HG03045 (cell line): Measurements from ENCODE around the gene SOX18.

ENCODE experiments used
- ATAC-seq: cut with Tn5 transposase; IDR thresholded peaks from one replicate; pipeline ENCODE4 v1.9.1; 2021; ENCODE audit warnings: mild to moderate bottlenecking, moderate library complexity; ENCODE audit not compliant: unreplicated experiment

SOX18 gene

DNA sequence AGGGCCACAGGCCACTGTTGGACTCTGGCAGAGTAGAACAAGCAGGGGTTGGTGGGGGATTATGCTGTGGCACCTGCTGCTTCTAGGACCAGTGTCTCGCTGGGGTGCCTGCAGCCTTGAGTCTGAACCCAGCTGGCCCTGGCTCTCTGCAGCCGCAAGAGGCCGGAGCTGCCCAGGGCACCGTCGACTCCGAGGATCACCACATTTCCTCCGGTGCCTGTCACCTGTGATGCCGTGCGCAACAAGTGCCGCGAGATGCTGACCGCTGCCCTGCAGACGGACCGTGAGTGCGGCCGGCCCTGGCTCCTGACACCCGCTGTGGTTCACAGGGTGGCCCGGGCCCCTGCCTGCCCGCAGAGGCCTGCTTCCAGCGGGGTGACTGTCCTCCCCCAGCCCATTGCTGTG is 19.8 kb upstream of the SOX18 start:
- ATAC-seq: no peak

DNA sequence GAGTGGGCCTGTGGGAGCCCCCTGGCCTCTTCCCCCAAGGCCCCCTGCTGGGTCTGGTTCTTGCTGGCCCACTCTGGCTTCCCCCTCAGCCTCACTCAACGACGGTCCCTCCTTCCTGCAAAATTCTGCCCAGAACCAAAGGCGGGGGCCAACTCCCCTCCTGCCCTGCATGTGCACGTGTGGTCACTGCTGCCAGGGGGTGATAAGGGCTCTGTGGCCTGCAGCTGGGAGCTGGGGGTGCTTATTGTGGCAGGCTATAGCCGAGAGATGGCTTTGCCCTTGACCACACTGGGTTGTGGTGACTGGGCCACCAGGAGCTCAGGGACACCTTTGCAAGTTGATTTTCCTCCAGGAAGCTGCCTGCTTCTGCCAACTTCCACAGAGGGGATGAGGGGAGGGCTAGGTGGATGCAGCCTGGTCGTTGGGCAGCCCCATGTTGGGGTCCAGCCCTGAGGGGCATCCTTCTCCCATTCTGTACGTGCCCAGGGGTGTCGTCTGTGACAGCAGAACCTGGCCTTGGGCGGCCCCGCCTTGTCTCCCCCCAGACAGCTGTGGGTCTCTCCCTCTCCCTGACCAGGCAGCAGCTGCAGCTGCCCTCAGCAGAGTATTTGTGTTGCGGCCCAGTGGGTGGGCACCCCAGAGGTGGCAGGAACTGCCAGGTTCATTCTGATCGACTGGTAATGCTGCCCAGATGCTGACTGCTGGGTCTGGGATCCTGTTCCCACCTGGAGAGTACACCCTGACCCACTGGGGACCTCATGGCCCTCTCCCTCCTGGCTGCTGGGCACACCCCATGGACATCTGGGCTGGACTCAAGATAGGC is 19.2 kb upstream of the SOX18 start:
- ATAC-seq: no peak

DNA sequence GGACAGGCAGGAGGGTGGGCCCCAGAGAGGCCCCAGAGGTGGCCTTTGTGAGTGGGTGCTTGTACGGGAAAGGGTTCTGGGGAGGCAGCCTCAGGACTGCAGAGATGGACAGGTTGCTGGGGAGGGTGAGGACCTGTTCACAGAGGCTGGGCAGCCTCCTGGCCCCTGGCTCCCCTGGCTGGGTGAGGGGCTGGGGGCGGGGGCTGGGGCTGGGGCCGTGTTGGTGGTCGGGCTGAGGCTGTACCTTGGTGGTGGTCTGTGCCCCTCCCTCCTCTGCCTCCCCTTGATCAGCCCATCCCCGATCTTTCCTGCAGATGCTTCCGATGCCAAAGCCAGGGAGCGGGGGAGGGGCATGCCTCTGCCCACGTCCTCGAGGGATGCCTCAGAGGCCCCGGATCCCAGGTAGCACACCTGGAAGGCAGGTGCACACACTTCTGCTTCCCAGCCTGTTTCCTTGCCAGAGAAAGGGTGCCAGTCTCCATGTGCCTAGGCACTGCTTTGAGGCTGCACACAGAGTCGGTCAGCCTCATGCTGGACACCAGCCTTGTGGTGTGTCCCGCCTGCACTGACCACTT is 18.4 kb upstream of the SOX18 start:
- ATAC-seq: no peak

DNA sequence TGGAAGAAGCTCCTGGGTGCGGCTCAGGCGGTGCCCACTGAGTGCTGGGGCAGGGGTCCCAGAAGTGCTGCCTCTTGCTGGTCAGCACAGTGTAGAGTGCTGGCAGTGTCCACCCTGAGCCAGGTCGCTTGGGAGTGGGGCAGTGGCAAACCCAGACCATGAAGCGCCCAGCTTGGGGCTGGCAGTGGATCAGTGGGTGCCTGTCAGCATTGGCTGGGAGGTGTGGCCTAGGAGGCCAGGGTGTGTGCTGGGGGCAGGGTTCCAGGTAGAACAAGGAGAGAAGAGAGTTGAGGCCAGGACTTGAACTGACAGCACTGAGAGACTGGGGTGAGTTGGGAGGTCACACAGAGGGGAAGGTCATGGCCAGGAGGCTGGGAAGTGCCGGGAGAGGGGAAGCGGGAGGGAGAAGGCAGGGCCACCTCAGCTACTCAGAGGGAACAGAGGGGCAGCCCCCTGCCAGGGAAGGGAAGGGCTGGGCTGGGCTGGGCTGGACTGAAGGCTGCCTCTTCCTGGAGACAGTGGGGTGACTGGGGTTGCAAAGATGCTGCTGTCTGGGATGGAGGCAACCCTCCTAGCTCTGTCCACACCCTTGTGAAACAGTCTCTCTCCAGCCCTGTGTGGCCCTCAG is 17.7 kb upstream of the SOX18 start:
- no peak for ATAC-seq

DNA sequence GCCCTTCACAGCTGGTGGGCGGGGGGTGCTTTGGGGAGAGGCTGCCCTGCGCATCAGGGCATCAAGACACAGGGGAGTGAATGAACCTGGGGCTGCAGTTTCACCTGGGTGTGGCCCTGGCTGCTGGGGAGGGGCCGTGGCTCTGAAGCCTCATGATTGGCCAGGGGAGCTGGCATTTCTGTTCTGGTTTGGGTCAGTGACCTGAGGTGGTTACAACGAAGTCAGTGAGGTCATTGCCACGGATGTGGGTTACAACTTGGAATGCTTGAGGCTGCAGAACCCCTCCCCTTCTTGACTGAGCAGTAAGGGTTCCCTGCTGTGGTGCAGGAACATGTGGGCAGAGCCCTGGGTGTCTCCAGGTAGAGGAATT is 16.5 kb upstream of the SOX18 start:
- ATAC-seq: peak; percentile 31

DNA sequence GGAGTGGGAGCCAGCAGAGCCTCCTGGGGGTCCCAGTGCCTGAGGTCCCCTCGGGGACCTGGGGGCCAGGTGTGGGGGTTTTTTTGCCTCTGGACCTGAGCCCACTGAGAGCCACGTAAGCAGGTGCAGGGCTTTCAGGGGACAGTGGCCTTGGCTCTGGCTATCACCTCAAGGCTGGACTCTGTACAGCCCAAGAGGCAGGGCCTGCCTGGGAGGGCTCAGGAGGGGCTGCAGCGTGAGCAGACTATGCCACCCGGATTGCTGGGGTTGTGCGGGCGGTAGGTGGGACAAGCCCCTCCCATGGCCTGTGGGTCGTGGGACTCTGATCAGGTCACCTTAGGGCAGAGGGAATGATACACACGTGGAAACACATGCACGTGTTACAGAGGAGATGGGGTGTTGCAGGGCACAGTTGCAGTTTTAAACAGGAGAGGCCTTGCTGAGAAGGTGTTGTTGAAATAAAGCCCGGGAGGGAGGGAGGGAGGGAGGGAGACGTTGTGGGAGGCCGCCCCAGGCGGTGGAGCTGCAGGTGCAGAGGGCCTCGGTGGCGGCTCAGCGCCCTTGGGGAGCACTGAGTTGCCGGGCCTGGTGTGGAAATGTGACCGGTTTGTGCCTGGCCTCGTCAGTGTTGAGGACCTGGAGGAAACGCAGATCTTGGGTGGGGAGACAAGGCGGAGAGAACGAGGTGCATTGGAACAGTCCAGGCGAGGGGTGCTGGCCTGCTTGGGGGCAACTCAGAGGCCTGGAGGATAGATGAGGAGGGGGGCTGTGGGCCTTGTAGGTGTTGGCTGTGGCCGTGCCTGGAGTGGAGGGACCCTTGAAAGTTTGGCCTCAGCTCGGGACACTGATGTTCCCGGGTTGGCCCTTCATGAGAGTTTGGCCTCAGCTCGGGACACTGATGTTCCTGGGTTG is 15.9 kb upstream of the SOX18 start:
- no peak for ATAC-seq

DNA sequence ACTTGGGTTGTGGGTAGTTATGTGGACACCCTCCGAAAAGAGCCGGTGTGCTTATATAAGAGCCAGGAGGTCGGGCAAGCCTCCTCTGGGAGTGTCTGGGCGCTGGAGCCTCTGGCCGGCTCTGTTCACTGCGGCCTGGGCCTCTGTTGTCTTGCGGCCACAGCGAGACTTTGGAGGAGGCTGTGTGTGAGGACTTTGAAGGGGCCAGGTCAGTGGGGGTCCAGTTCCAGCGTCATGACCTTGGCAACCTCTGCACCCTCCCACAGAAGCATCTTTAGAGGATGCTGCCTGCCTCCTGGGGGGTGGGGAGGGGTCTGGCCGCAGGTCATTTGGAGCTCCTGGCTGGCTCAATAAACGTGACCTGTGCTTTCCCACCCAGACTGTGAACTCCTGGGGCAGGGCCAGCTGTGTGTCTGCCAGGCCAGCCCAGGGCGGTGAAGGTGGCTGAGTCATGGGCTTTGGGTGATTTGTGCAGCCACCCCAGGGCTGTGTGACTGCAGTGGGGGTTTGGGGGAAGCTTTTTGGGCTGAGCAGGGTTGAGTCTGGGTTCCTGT is 14.8 kb upstream of the SOX18 start:
- no peak for ATAC-seq

DNA sequence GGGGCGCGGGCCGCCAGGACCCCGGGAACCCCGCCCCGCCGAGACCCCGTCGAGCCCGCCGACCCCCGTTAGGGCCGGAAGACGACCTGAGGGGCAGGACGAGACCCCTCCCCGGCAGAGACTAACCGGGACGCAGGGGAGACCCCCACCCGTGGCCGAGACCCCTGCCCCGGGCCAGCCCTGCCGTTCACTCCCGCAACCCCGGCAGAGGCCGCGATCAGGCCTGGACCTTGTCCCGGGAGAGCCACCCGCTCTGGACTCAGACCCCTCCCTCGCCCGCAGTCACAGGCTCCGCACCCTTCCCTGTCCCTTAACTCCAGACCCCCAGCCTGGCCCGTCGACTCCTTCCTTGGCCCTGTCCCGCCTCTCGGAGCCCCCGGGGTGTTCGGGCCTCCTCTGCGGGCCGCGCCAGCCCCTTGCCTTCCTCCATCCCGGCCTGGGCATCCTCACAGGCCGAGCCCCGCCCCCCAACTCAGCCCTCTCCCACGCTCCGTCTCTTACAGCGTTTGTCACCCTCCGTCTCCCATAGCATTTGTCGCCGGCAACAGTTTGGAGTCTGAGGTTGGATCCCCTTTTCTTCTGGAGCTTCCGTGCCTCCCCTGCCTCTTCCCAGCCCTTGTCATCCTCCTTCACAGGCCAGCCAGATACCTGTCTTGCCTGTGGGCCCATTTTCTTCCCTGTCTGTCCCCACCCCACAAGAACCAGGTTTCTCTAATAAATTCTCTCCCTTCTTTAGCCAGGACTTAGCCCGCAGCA is 14.1 kb upstream of the SOX18 start:
- no peak for ATAC-seq

DNA sequence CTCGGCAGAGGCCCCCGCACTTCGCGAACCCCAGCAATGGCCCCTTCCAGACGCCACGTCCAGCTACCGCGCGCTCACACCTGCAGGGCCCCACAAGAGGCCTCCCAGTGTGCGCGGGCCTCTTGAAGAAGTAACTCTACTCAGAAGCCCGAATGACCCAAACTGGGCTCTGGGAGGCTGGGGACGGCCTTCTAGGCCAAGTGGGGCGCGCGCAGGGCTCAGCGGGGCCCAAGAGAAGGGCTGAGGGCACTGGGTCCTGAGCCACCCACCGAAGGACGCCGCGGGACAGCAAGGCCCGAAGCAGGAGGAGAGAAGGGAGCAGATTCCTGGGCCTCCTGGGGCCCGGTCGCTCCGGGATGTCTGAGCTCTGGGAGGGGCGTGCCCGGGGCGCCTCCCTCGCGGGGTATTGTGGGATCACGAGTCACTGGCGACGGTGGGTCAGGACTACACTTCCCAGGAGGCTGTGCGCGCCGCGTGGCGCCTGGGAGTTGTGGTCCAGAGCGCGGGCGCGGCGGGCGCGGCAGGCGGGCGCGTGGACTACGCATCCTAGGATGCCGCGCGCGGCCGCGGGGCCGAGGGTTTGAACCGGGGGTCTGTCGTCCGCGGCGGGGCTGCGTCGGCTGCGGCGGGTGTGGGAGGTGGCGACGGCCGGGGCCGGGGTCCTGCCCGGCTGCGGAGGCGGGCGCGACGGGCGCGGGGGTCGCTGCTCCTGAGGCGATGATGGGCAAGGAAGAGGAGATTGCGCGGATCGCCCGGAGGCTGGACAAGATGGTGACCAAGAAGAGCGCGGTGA is 13.4 kb upstream of the SOX18 start, which contains the start of gene TCEA2:
TCEA2 (plus strand) TSS at position 603 of the 793 bp plus-strand sequence; CDS start at position 718, 115 bp downstream.
- ATAC-seq: peak; percentile 72

DNA sequence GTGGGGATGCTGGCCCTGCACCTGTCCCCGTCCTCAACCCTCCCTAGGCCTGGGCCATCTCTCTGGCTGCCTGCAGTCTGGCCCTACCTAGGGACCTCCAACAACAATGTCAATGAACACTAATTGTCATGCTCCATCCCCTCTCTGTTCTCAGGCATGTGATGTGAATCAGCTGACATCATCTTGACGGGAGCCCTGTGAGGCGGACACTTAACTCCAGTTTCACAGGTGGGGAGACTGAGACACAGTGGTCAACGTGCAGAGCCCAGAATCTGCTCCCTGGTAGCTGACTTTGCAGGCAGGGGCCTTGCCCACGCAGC is 12.8 kb upstream of the SOX18 start:
- no peak for ATAC-seq

DNA sequence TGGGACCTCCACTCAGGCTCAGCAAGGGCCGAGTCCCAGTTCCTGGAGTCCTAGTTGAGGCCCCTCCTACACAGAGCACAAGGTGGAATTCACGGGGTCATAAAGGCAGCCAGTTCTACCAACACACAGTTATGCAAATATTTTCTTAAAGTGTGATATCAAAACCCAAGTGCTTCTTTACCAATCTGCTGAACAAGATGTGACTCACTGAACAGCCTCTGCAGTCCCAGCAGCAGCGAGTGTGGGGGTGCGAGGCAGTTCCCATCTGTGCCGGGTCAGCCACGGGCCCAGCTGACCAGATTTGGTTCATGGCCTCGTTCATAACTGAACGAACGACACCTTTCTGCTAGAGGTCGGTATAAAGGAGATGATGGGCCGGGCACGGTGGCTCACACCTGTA is 9.1 kb upstream of the SOX18 start:
- ATAC-seq: no peak

DNA sequence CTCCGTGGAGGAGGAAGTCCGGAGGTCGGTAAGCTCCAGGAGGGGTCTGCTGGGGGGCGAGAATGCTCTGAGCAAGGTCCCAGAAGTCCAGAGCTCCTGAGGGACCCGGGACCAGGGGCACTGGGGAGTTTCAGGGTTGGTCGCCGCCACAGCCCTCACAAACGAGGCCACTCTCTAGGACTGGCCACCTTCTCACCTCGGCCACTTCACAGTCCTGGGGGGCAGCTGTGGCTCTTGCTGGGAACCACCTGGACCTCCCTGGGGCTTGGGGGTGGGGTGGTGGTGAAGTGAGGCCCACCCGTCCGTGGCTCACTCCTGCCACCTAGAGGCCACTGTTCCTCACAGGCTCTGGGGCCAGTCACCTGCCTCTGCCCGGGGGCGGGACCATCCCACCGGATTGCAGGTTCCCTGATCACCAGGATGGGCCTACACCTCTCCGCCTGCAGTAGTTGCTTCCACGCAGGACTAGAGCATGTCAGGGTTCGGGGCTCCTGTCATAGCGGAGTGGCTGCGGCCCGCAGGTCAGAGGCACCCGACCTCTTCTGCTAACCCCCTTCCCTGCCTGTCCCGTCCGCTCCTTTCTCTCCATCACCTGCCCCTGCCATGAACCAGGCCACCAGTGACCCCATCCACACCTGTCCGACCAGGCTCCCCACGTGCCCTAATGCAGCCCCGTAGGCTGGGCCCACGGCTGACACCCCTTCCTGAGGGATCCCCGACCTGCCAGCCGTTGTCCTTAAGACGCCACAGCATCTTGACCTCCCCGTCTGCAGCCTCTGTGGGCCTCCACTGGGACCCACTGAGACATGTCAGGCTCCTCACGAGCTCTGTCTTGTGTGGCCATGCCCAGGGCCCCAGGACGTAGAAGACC is 8.4 kb upstream of the SOX18 start:
- peak; percentile 41 for ATAC-seq

DNA sequence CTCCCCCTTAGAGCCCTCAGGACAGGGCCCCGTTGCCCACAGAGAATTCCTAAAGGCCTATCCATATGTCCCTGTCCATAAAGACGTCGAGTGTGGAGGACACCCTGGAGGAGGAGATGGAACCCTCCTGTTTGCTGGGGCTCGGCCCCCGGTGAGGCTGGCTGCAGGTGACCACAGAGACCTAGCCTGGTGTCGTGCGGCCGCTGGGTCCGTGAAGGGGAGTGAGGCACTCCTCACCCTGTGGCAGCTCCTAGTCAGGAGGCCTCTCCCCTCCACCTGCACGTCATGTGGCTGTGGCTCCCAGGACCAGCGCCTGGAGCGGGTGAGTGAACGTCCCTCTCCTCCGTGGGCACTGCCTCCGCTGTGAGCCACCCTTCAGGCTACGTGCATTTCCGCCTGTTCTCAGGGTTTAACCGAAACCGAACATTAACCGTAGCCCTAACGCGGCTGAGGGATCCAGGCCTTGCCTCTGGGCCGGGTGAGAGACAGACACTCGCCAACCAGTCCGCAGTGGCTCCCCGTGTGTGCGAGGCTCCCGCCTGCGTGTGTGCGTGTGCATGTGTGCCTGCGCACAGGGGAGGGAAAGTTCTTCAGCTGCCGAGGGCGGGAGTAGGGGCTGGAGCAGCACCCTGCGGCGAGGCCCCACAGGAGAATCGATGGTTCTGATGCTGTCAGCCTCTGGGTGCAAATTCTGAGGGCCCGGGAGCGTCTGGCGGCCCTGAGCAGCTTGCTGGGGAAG is 7.6 kb upstream of the SOX18 start:
- peak; percentile 20 for ATAC-seq

DNA sequence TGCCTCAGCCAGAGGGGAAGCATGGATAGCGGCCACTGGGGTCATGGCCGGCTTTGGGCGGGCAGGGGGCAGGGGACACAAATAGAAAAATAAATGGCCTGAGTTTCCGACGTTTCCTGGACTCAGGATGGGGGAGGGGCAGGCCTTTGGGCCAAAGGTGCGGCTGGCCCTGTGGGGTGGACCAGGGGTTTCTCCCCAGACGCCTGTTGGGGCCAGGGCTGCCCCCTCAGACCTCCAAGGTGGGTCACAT is 7.1 kb upstream of the SOX18 start:
- no peak for ATAC-seq

DNA sequence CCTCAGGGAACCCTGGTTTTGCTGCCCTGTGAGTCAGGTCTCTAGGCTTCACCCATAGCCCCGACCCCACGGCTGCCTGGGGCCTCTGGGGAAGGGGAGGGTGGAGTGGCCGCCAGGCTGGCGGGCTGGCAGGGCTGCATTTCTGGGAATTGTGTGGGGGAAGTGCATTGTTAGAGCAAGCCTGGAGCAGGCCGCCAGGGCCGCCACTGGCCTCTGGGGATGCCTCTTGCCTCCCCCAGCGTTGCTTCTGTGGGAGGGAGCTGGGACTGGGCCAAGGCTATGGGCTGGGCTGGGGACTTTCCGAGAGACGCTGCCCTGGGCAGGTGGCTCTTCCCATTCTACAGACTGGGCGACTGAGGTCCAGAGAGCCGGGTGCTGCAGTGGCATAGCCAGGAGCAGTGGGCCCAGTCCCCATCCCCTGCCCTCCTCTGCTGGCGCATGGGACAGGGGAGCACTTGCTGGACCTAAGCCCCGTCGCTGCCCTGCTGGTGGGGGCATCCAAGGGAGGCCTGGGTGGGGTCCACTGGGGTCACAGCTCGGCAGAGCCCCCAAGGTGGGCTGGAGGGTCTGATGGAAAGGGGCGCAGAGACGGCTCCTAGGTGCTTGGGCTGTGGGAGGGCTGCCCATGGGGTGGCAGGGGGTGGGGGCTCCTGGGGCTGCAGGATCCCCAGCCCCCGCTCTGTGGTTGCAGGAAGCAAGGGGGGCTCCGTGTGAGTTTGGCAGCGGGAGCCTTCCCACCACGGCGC is 6.6 kb upstream of the SOX18 start:
- ATAC-seq: no peak

DNA sequence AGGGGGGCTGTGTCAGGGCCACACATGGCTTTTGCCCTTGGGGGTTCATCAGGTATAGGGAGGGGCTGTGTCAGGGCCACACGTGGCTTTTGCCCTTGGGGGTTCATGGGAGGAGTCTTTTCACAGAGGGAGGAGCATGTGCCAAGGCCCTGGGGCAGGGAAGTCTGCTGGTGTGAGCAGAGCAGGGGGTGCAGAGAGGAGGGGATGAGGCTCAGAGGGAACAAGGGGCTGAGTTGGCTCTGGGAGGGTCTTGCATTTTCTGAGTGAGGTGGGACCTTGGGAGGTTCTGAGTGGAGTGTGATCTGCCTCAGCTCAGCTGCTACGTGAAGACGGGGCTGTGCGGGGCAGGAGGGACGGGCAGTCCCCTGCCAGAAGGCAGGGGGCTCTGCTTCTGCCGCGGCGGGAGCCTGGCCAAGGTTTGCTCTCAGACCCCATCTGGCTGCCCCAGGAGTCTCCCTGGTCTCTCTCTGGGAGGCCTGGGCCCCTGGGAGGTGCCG is 6.0 kb upstream of the SOX18 start:
- ATAC-seq: no peak
